NCI-H69 (cell line): Measurements from ENCODE around the gene CBX2.

Experiments
- DNase-seq: peaks from one replicate; lab custom pipeline; 2025; lab: John Stamatoyannopoulos, UW

The CBX2 gene

DNA sequence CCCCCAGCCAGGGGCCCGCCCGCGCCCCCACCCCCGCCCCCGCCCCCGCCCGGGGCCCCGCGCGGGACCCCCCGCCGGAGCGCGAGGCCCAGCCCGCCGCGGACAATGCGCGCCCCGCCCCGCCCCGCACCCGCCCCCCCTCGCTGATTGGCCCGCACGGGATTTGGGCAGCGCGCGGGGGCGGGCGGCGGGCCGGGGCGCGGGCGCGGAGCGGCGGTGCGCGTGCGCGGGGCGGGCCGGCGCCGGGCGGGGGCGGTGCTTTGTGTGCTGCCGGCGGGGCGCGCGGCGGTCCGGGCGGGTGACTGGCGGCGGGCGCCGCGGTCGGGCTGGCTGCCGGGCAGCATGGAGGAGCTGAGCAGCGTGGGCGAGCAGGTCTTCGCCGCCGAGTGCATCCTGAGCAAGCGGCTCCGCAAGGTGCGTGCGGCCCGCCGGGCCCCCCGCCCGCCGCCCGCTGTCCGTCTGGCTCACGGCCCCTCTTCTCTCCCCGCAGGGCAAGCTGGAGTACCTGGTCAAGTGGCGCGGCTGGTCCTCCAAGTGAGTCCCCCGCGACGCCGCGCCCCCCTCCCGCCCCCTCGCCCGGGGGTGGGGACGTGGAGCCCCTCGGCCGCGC is at the start of gene CBX2:
TSS of gene CBX2 (plus strand) at position 255 of the 610 bp plus-strand sequence. CDS start at position 343, 88 bp downstream.
- peak; percentile 92 for DNase-seq

DNA sequence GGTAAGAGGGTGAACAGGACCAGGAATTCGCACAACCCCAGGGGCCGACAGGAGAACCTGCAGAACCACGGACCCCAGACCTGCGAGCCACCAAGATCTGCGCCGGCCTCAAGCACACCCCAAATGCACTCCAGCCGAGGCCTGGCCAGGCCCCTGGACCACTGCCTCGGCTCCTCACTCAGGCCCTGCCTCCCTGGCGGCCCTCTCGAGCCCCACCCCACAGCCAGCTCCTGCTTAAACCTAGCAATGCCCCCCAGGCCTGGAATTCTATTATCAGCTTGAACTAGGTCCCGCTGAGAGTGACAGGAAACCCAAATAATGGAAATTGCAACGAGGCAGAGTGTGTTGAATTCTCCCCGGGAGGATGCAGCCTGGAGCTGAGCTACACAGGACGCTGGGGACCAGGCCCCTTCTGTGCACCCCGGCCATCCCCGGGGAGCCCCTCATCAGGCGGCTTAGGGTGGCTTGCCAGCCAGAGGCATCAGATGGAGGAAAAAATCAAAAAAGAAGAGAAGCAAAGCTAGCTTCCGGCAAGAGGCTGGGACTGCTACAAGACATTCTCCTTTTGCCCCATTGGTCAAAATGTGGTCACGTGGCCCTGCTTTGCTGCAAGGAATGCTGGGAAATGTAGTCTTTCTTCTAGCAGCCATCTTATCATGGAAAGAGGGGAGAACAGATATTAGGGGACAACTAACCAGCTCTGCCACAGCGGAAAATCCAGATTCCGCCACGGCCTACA is 49.6 kb upstream of the CBX2 start:
- DNase-seq, result peak; percentile 92

- no peak for DNase-seq
These were observed 49.0 kb upstream of the CBX2 start for GRCh38 chr17:79728908-79729471.

DNA sequence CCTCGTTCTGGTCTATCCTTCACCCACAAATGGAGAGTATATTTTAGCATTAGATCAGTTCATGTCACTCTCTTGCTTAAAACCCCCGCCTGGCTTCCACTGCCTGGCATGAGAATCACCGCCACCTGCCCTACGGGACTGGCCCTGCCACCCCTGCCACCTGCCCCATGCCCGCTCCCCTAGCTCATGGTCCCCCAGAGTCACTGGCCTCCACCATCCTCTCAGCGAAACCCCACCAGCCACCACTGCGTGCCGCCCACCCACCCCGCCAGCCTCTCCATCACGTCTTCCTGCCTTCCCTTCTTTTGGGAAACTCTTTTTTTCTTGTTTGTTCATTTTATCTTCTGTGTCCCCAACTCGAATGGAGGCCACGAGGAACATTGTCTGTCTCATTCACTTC is 48.2 kb upstream of the CBX2 start:
- no peak for DNase-seq

- no peak for DNase-seq
These were observed 47.5 kb upstream of the CBX2 start for GRCh38 chr17:79730437-79730768.

GRCh38 chr17:79730769-79731483 is 47.0 kb upstream of the CBX2 start, which contains the start of gene ENPP7:
Gene ENPP7 (plus strand): TSS chr17:79730943. CDS start chr17:79731140, 197 bp downstream.
- DNase-seq, result no peak

- no peak for DNase-seq
These were observed 45.7 kb upstream of the CBX2 start for GRCh38 chr17:79732254-79732653.

DNA sequence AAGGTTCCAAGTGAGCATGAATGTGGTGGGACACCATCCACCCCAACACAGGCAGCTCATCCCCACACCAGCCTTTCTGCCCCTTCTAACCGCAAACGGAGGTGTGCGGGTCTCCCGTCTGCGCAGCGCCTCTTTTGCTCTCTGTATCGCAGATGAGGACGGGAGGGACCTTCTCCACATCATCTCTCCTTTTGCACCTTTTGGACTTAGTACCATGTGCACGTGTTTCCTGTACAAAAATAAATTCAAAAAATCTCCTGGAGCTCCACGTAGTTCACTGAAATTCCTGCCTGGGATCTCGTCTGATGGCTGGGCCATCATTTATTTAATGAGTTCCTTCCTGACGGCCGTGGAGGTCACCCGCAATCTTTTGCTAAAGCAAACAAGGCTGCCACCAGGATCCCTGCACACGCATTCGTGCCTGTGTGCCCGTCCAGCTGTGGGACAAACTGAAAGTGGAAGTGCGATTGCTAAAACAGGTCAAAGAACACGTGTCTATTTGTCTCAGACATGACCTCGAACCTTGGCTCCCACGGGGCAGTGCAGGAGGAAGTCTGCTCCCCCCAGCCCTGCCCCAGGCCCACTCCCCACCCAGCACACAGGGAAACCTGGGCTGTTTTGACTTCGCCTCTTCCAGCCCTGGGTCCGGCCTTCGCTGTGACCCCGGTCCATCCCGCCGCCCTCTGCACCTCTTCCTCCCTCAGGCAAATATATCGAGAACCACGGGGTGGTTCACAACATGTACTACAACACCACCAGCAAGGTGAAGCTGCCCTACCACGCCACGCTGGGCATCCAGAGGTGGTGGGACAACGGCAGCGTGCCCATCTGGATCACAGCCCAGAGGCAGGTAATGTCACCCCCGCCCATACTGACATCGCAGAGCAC is 44.9 kb upstream of the CBX2 start:
- DNase-seq, result no peak

DNA sequence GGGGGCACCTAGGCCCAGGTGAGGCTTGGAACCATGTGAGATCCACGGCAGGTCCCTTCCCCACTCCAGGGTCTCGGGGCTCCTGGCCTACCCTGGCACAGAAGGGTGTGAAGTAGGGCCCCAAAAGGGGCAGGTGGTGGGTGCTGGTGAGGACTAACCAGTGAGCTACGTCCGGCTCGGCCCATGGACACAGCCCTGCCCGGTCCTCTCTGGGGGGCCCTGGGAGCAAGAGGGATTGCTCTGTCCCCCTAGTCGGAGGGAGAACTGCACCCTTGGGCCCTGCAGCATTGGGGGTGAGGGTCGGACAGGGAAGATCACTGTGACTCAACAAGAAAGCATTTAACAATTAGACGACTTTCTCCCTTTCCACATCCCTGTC is 44.3 kb upstream of the CBX2 start:
- no peak for DNase-seq

- DNase-seq, result no peak
These were observed 42.9 kb upstream of the CBX2 start for GRCh38 chr17:79735096-79735495.

DNA sequence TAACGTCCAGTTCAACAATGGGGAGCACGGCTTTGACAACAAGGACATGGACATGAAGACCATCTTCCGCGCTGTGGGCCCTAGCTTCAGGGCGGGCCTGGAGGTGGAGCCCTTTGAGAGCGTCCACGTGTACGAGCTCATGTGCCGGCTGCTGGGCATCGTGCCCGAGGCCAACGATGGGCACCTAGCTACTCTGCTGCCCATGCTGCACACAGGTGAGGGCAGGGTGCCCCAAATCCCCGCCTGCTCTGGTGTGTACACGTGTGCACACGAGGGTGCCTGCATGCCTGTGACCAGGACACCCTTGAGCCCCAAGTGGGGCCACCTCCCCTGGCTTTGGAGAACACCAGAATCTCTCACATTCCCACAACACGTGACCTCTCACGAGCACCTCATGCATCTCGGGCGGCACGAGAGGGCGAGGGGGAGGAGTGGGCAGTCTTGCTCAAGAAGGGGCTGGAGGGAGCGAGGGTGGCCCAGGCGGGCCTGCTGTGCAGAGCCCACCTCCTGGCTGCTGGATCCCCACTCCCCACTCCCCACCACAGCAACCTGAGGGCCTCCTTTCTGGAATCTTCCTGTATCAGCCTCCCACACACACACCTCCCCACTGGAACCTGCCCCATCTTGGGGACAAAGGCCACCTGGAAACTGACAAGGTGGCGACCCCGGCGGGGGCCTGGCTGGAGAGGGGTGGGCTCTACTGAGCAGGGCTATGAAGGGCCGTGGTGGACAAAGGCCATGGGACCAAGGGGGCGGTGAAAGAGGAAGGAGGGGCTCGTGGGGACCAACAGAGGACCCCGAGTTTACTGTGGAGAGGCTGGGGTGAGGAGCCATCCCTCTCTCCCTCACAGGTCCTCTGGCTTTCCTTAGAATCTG is 40.7 kb upstream of the CBX2 start:
- DNase-seq, result no peak

GRCh38 chr17:79737922-79738578 is 39.9 kb upstream of the CBX2 start:
- no peak for DNase-seq

DNA sequence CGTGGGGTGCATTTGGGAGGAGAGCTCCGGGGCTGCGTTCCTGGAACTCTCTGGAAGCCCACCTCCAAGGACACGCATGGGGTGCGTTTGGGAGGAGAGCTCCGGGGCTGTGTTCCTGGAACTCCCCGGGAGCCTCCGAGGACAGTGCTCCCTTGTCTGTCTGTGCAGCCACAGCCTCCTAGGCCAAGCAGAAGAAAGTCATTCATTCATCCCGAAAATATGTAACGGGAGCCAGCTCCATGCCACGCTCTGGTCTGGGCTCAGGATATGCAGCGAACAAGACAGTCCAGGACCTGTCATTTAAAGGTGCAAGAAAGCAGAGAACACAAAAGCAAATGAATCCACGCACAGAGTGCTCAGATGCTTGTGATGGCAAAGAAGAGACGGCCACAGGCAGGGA is 39.3 kb upstream of the CBX2 start:
- DNase-seq, result no peak

DNA sequence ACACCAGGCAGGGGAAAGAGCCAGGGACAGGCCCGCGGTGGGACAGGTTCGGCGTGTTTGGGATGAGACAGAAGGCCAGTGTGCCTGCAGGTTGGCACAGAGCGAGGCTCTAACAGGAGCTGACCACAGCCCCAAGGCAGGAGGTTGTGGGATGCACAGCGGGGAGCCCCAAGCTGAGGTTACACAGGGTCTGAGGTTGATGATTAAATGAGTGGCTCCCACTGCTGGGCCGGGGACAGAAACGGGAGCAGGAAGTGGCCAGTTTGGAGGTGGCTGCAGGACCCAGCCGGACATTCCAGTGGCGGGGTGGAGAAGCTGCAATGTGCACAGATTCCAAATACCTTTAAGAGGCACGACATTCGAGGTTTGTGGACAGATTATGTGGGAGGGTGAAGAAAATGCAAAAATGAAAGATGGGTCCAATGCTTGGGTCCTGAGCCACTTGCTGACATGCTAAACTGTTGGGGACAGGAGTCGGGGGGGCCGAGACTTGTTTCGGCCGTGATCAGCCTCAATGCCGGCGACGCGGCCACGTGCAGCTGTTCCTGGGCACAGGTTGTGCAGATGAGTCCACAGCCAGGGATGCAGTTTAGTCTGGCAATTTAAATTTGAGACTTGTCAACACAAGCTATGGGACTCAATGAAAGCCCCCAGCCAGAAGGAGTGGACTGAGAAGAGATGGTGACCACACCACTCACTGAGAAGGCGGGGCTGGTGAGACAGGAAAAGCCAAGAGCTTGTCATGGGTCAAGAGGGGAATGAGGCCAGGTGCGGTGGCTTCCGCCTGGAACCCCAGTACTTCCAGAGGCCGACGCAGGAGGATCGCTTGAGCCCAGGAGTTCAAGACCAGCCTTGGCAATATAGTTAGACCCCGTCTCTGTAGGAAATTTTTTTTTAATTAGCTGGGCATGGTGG is 38.5 kb upstream of the CBX2 start:
- DNase-seq, result no peak

- DNase-seq, result no peak
These were observed 37.5 kb upstream of the CBX2 start for GRCh38 chr17:79740413-79740812.

DNA sequence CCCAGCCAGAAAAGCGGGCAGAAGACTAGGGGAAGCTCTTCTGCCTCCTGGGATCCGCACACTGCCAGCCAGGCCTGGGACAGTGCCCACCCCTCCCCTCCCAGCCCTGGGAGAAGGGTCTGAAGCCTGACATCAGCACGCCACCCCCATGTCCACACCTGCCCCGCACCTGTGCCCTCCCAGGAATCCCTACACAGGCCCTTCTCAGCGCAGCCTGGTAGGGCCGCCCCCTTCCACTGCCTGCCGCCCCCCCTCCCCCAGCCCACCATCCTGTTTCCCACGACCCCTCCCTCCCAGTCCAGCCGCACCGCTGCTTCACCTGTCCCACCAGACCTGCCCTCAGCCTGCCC is 36.6 kb upstream of the CBX2 start:
- DNase-seq, result no peak

DNA sequence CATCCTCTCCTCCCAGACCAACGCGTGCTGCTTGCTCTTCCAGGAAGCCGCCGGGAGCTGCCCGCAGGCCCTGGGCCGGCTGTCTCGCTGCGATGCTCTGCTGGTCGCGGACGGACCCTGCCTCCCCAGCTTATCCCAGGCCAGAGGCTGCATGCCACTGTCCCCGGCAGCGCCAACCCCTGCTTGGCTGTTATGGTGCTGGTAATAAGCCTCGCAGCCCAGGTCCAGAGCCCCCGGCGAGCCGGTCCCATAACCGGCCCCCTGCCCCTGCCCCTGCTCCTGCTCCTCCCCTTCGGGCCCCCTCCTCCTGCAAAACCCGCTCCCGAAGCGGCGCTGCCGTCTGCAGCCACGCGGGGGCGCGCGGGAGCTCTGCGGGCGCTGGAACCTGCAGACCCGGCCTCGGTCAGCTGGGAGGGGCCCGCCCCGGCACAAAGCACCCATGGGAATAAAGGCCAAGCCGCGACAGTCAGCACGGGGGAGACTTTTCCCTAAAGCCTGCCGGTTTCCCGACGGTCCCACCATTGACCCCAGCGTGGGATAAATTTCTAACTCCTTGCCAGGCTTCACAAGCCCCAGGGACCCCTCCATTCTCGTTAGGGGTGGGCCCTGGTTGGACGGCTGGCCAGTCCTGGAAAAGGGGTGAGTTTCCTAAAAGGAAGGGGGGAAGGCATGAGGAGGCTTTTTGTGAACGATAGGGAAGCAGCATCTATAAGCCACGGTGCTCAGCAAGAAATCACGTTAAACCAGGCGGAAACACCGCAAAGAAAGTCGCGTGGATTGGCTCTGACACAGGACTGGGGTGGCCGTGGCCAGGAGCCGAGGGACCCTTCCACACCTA is 36.0 kb upstream of the CBX2 start:
- DNase-seq, result peak; percentile 83

DNA sequence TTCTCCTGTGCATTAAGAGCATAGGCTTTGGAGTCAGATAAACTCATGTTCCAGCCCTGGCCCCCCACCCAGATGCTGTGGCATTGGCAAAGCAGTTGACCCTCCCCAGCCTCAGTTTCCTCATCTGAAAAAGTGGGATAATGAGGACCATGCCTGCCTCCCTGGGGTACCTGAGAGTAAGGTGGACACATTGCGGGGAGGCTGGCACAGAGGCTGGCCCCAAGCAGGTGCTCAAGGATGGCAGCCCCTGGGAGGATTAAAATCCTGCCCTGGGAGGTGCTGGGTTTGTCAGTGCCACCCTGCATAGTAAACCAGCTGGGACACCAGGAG is 35.4 kb upstream of the CBX2 start:
- no peak for DNase-seq
